Islet of Langerhans (tissue), 1 donor: ENCODE results near the gene RPS21.
"Not testable (repeated sequence)": the region's sequence is repeated elsewhere in the genome, so short reads cannot be mapped to it uniquely, and the experiment has no call there.

Source experiments
- FAIRE-seq: peaks from one replicate; lab custom pipeline; 2011; peaks lifted over from hg19 to GRCh38; lab: Jason Lieb, UNC

Gene RPS21

GRCh38 chr20:62365814-62366369 lies 21.0 kb upstream of the RPS21 start:
- no peak for FAIRE-seq

- FAIRE-seq = no peak
Observed at GRCh38 chr20:62366370-62367135, 20.4 kb upstream of the RPS21 start.

- FAIRE-seq = no peak
Observed at GRCh38 chr20:62367136-62367632, 19.7 kb upstream of the RPS21 start, which contains the start of gene LAMA5. TSS of gene LAMA5 (minus strand) at chr20:62367312. CDS start at chr20:62367245, 67 bp downstream.

GRCh38 chr20:62367633-62368391 lies 19.1 kb upstream of the RPS21 start:
- no peak for FAIRE-seq

- no peak for FAIRE-seq
Observed at GRCh38 chr20:62368392-62368975, 18.4 kb upstream of the RPS21 start.

- no peak for FAIRE-seq
Observed at GRCh38 chr20:62368976-62369814, 17.7 kb upstream of the RPS21 start.

GRCh38 chr20:62369815-62370114 lies 17.1 kb upstream of the RPS21 start:
- no peak for FAIRE-seq

- no peak for FAIRE-seq
Observed at GRCh38 chr20:62370115-62370806, 16.6 kb upstream of the RPS21 start.

GRCh38 chr20:62370807-62371587 lies 15.9 kb upstream of the RPS21 start:
- no peak for FAIRE-seq

GRCh38 chr20:62371588-62372041 lies 15.3 kb upstream of the RPS21 start:
- FAIRE-seq = no peak

GRCh38 chr20:62372042-62372993 lies 14.6 kb upstream of the RPS21 start:
- FAIRE-seq = no peak

GRCh38 chr20:62373631-62374179 lies 13.2 kb upstream of the RPS21 start:
- FAIRE-seq = not testable (repeated sequence)

GRCh38 chr20:62374331-62375152 lies 12.4 kb upstream of the RPS21 start:
- no peak for FAIRE-seq

- FAIRE-seq = no peak
Observed at GRCh38 chr20:62376112-62377063, 10.5 kb upstream of the RPS21 start.

- no peak for FAIRE-seq
Observed at GRCh38 chr20:62377064-62377461, 9.8 kb upstream of the RPS21 start.

- no peak for FAIRE-seq
Observed at GRCh38 chr20:62377615-62378178, 9.2 kb upstream of the RPS21 start.
